ENCODE results near the gene PHF1.

Gene PHF1

DNA sequence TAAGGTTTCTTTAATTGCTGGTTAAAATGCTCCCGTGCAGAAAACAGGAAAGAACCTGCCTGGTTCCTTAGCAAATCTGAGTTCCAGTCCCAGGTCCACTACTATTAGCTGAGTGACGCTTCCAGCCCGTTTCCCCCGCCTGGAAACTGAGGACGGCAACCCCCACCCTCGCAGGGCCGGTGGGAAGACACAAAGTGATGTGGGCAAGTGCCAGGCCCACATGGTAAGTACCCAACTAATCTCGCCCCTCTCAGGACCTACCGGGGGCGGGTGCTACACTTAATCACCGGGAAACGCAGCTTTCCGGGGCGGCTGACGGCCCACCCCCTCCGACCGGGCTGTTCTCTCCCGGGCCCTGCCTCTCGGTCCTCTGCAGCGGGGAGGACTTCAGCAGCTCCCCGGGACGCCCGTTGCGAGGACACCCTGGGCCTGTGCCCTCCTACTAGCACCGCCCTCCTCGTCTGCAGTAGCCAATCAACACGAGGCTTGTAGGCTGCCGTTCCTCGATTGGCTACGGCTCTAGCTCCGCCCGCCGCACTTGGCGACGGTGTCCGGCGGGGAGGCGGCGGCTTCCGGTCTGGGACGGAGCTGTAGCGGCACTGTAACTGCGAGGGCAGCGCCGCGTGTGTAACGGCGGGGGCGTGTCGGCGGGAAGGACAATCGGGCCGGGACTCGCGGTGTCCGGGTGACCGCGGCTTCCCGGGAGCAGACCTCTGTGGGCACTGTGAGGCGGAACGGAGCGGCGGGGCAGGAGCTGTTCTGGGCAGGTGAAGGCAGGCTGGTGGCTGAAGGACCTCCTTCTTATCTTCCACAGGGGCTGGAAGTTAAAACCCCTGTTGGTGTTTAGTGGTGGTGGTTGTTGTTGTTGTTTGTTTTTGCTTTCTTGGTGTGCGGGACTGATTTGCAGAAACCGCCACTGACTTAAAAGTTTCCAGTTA, 43.5 kb downstream of the PHF1 start, which contains the start of gene ZBTB9:
ZBTB9 (plus strand) TSS at position 568 of the 938 bp plus-strand sequence. CDS start 525 bp downstream, outside the sequence.
- peak; percentile 96 for DNase-seq (ENCODE audit: low spot score)

- no peak for DNase-seq (ENCODE audit: low spot score)
Measured at GRCh38 chr6:33455051-33455450, 44.2 kb downstream of the PHF1 start.

DNA sequence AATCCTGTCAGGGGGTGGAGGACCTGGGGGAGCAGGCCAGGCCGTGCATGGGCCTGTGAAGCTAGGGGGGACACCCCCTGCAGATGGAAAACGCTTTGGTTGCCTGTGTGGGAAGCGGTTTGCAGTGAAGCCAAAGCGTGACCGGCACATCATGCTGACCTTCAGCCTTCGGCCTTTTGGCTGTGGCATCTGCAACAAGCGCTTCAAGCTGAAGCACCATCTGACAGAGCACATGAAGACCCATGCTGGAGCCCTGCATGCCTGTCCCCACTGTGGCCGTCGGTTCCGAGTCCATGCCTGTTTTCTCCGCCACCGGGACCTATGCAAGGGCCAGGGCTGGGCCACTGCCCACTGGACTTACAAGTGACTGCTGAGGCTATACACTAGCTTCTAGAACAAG, 45.3 kb downstream of the PHF1 start:
- no peak for DNase-seq (ENCODE audit: low spot score)

DNA sequence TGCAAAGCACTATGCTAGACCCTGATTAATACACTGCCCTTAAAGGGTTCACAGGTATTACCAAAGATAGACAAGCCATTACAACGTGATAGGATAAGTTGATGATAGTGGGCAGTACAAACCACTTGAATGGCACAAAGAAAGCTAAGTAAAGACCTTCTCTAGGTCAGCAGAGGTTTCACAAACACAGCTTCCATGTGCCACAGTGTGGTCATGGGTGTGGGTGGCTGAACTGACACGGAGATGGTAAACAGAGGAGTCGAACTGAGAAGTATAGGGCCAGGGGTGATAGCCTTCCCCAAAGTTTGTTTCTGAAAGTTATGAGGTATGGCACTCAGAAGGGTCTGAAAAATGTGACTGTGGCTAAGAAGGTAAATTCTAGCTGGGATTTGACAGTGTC, 47.9 kb downstream of the PHF1 start:
- no peak for DNase-seq (ENCODE audit: low spot score)

- DNase-seq (ENCODE audit: low spot score), result no peak
Measured at GRCh38 chr6:33459226-33459625, 48.4 kb downstream of the PHF1 start.
